Thyroid gland (tissue), 4 donors: Measurements from ENCODE around the gene ITIH2.
"Not testable (repeated sequence)": the region's sequence is repeated elsewhere in the genome, so short reads cannot be mapped to it uniquely, and the experiment has no call there.

Source experiments
- CTCF ChIP-seq, 6 experiments: fragments of 200-600 bp in 3 of 6; fragments of 450-650 bp in 3 of 6; sonication (generic) in 3 of 6; IDR thresholded peaks; one replicate each; pipeline ENCODE4 v1.5.1; 2016 to 2019; ENCODE audit warnings: antibody characterized with exemption in 6 of 6, mild to moderate bottlenecking in 2 of 6, inconsistent platforms in 1 of 6, moderate library complexity in 1 of 6
- POLR2A ChIP-seq, 2 donors: fragments of 450-650 bp; IDR thresholded peaks; one replicate each; pipeline ENCODE4 v1.6.1; 2017; ENCODE audit warnings: antibody characterized with exemption in 2 of 2, mild to moderate bottlenecking in 2 of 2, moderate library complexity in 1 of 2

- TF ChIP-seq CTCF, POLR2A (IDR thresholded peaks at IDR 0.05): not testable (repeated sequence)
Measured at GRCh38 chr10:7748637-7749036, 45.5 kb downstream of the ITIH2 start.
